Left lobe of liver (tissue), 2 donors: ENCODE results near the gene PLEKHA7. TPM values are rescaled to one million over a fixed set of nuclear protein-coding genes. Genes with fewer than 3 reads are reported as not detected.

ENCODE experiments used
- ATAC-seq: fragments of 200-7000 bp; cut with Tn5 transposase; one replicate; pipeline ENCODE4 v1.9.1; 2020; ENCODE audit warnings: mild to moderate bottlenecking, moderate library complexity
- DNase-seq: peaks from one replicate; pipeline ENCODE4 v3.0.0-alpha.2; 2020; ENCODE audit warnings: low spot score
- total RNA-seq: library from RNA; stranded (reverse); gene quantifications from one replicate; pipeline ENCODE4 v1.2.1, GENCODE V29; 2021
- donor health status: DM: no; HTN: no; CAD: no; lungs with moderate emphysema.
- donor health status: DM: no; HTN: yes; CAD: no.

Gene PLEKHA7
- total RNA-seq, 1 donor from 2014 or later = 25.8 TPM

DNA sequence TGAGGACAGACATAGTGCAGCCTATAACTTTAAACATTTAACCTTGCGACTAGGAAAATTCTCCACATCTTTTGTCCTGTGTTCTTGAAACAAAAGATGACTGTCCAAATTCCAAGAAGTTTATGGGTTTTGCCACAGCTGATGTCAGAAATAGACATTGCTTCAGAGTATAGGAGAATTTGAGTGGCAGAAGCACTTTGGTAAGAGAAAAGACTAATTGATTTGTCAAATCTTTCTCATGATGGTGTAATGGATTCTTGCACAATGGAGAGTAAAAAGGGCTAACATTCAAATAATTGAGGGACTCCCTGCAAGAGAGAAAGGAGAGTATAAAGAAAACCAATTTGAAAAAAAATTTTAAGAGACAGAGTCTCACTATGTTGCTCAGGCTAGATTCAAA lies 250.5 kb downstream of the PLEKHA7 start:
- DNase-seq (no peak), ATAC-seq (peak; percentile 16)

DNA sequence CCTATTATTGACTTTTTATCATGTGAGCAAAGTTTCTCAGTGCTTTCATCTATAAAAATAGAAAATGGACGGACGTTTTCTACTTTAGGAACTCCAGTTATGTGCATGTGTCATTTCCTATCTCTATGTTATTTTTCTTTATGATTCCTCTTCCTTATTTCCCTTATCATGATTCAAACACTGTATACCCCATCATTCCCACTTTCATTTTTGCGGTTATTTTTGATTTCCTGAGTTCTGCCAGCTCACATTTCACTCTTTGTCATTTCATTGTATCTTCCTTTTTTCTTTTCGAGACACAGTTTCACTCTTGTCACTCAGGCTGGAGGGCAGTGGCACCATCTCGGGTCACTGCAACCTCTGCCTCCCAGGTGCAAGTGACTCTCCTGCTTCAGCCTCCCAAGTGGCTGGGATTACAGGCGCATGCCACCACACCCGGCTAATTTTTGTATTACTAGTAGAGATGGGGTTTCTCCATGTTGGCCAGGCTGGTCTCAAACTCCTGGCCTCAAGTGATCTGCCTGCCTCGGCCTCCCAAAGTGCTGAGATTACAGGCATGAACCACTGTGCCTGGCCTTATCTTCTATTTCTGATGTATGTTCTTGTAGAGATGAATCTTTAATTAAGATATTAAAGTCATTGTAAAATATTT lies 254.2 kb downstream of the PLEKHA7 start:
- ATAC-seq (no peak), DNase-seq (no peak)

DNA sequence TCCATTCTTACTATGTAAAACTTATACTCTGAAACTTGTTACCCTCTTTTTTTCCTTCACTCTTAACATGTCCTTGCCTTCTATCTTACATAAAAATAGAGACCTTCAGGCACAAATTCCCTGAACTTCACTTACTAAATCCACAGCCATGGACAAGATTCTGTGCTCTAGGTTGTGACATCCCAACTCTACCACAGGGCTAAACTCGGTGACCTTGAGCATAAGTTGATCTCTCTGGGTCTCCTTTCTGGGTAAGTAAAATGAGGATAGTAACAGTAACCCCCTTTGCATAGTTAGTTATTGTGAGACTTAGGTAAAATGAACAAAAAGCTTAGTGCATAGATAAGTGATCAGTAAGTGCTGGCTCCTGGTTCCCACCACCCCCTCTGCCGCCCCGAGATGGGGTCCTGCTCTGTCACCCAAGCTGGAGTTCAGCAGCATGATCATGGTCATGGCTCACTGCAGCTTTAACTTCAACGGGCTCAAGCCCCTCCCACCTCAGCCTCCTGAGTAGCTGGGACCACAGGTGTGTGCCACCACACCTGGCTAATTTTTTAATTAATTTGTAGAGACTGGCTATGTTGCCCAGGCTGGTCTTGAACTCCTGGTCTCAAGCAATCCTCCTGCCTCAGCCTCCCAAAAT lies 255.7 kb downstream of the PLEKHA7 start:
- DNase-seq (no peak), ATAC-seq (no peak)

DNA sequence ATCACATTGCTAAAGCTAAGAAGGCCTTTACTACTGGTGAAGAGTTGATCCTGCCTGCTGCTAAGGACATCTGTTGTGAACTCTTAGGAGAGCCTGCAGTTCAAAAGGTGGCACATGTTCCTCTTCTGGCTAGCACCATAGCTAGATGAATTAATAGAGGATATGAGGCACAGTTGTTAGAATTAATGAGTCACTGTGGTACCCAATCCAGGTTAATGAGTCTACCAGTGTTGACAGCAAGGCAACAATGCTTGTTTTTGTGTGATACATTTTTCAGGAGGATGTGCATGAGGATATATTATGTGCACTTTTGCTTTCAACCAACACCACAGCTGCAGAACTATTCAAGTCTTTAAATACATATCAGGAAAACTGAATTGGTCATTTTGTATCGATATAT lies 263.8 kb downstream of the PLEKHA7 start:
- DNase-seq (no peak), ATAC-seq (no peak)

DNA sequence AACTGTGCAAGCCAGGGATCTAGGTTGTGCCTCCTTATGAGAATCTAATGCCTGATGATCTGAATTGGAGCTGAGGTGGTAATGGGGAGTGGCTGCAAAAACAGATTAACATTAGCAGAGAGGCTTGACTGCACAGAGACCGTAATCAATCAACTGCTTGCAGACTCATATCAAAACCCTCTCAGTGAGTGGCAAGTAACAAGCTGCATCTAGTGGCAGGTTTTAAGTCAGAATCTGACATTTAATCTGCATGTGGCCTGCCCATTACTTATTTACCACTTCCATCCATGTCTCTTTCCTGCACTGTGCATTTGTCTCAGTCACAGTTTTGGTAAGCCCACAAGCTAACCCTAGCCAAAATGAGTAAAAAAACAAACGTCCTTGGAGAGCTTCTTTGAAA lies 264.5 kb downstream of the PLEKHA7 start:
- no peak for ATAC-seq
- no peak for DNase-seq

DNA sequence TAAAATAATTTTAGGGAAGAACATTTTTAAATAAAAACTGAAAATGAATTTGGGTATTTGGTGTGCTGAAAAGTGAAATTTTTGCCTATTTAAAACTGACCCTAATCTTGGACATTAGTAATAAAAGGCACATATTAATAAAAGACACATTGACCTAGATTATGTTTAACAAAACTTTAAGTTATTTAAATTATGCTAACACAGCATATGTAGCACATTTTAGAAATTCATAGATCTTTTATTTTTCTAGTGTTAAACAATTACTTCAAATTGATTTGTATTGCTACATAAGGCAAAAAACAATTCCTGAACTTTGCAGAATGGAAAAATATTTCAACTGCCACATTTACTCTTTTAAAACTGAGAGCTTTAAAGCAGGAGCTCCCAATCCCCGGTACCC lies 265.1 kb downstream of the PLEKHA7 start:
- no peak for DNase-seq
- no peak for ATAC-seq

DNA sequence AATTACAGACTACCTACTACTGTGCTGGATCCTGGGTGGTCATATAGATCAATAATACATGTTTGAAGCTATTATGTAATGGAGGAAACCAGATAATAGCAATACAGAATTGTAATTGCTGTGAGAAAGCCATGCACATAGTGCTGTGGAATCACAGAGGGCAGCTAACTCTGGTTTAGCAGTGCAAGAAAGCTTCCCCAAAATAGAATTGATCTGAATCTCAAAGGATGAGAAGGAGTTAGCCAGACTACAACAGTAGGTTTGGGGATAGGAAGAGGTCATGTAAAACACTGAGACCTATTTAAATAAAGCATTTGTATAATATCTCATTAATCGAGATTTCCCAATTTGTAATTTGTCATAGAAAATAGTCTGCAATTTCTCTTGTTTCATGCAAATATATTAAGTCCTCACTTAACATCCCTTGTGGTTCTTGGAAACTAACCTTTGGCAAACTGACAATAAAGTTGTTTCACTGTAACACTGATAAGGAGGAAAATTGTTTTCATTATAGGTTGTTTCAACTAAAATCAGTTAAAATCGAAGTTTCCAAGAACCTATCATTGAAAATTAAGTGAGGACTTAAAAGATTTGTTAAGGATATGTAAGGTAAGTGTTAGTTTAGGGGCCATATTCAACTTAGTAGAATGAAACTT lies 268.1 kb downstream of the PLEKHA7 start:
- no peak for ATAC-seq
- no peak for DNase-seq

DNA sequence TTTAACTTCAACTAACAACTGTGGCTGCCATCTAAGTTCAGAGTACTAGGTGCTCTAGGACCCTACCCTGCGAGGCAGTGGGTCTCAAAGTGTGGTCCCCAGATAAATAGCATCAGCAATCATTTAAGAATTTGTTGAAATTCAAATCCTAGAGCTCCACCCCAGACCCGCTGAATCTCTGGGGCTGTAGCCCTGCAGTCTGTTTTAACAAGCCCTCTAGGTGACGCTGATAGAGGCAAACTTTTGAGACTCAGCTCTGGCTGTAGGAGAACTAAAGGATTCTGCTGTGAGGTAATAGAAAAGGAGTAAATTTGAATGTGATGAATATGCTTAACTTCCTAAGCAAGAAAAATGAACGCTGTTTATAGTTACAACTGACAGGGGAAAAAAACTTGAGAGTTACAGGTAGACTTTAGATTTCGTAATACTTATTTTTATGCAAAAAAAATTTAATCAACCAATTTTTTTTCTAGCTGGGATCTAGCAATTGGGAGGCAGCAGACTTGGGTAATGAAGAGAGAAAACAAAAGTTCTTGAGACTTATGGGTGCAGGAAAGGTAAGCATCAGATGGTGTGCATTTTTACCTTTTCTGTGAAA lies 270.0 kb downstream of the PLEKHA7 start:
- no peak for ATAC-seq
- DNase-seq = no peak

DNA sequence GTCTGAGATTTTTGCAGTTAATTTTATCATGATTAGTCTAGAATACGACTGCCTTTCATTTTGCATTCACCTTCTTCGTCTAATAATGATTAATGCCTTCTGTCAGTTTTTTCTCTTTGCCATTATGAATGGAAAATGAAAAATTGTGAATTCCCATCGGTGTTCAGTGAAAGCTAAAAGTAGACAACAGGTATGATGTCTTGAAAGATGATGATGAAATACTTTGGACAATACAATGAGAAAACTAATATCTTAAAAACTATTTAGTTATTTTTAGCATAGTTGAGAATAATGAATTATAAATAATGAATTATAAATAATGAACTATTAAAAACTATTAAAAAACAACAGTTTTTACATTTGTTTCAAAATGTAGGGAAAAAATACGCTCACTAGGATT lies 270.7 kb downstream of the PLEKHA7 start:
- no peak for ATAC-seq
- no peak for DNase-seq

DNA sequence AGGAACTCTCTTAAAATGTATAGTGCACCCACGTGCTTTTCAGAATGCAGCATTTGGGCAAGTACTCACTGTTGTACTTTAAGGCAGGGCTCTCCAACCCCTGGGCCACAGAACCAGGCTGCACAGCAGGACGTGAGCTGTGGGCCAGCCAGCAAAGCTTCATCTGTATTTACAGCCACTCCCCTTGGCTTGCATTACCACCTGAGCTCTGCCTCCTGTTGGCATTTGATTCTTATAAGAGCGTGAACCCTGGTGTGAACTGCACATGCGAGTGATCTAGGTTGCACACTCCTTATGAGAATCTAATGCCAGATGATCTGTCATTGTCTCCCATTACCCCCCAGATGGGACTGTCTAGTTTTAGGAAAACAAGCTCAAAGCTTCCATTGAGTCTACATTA lies 272.7 kb downstream of the PLEKHA7 start:
- ATAC-seq (peak; percentile 43), DNase-seq (peak; percentile 54)

DNA sequence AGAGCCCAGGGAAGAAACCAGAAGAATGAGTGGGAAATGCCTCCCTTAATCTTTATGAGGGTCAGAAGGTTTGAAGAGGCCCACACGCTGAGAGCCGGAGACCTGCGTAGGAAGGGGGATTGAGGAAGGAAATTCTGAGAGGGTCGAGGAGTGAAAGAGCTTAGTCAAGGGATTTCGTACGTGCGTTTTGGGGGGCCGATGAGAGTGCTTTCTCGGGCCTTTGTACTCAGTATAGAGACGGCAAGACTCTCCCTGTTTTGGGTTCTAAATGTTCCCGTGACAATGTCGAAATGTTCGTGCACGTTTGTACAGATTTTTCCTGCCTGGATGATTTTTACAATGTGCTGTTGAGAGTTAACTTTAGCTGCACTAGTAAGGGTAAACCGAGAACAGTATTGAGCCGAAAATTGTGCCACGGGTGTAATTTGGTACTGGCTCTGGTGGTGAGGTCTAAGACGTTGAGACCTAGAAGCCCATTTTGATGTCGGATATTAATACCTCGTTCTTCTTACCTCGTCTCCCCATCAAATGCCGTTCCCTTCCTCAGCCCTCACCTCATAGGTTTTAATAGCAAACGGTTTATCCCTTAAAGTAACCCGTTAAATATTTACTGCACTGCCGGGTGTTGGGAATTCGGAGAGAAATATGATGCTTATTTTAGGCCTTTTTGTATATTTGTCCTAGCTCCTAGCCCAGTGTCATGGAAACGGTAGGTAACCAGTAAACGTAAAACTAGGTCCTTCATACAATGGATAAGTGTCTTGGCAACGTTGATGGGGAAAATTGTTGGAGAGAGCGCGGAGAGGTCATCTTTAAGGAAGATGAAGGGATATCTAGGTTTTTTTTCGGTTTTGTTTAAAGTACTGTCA lies 275.0 kb downstream of the PLEKHA7 start:
- DNase-seq (no peak), ATAC-seq (no peak)

DNA sequence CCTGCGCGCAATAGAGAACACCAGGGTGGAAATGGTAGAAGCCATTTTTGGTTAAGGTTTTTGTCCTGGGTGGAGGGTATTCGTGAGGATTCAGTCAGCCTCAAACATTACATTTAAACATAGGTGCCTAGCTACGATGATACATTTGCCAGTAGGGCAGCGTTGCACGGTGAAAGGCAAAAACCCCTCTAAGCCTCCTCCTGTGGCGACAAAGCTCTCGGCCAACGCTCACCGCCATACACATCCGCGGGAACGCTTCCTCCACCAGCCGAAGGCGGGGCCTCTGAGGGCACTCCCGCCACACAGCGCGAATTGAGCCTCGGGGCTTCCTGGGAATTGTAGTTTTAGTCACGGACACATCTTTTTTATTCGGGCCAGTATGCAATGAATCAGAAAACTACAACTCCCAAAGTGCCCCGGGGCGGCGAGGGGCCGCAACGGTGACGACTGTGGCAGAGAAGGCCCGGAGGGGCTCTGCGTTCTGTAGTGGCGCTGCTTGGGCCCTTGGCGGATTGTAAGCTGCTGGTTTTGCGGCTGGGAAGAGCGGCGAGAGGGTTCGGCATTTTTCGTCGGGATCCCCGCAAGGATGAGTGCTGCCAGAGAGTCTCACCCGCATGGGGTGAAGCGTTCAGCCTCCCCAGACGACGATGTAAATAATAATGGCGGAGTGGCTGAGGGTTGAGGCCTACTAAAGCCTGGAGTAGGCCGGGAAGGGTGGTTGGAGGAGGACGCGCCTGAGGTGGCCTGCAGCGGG lies 275.8 kb downstream of the PLEKHA7 start, which contains the start of gene C11orf58:
TSS of gene C11orf58 (plus strand) at position 455 of the 754 bp plus-strand sequence. CDS start at position 587, 132 bp downstream.
- DNase-seq (peak; percentile 96), ATAC-seq (peak; percentile 95)

DNA sequence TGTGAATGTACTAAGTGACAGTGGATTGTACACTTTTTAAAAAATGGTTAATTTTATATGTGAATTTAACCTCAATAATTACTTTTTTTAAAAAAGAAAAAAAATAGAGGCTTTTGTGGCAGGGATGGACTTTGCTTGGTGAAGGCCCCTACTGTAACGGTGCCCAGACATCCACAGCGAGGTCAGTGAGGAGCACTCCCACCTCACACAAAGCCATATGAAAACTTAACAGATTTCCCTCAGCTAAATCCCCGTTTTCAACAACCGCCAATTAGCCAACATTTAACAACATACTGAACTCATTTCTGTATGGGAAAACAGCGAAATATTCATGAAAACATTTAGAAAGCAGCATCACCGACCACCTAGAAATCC lies 276.4 kb downstream of the PLEKHA7 start:
- no peak for DNase-seq

More for the DNA sequence above, 276.4 kb downstream of the PLEKHA7 start:
- peak; percentile 6 for ATAC-seq

Other genes starting within 250 kb of the PLEKHA7 start
- 272 TPM for gene RPS13, start 63.3 kb upstream of the PLEKHA7 start, total RNA-seq
- gene PIK3C2A, start 193.6 kb upstream of the PLEKHA7 start, total RNA-seq = 20.5 TPM